Activated B cell treated with CpG ODN at 0.5 μM for 24 hours (primary cell): ENCODE results near the gene MKNK1. TPM values are rescaled to one million over a fixed set of nuclear protein-coding genes. Genes with fewer than 3 reads are reported as not detected.

Experiments used
- ATAC-seq: fragments of 200-7000 bp; cut with Tn5 transposase; one replicate; pipeline ENCODE4 v1.10.0; 2021; ENCODE audit warnings: low read depth, mild to moderate bottlenecking, moderate library complexity
- CTCF ChIA-PET: fragments of 350-600 bp; sonication (Branson Sonifier 250); formaldehyde crosslinking; loops from one replicate; lab custom pipeline; 2021; ENCODE audit warnings: antibody characterized with exemption; lab: Charles Lee
- POLR2A ChIA-PET: fragments of 350-600 bp; sonication (Branson Sonifier 250); formaldehyde crosslinking; loops from one replicate; lab custom pipeline; 2021; ENCODE audit warnings: antibody characterized with exemption; lab: Charles Lee
- DNase-seq: peaks from one replicate; pipeline ENCODE4 v3.0.0; 2022
- H3K27ac Mint-ChIP-seq: one replicate; pipeline ENCODE4 v1.8.0; 2020; ENCODE audit warnings: mixed read lengths
- H3K27me3 Mint-ChIP-seq: one replicate; pipeline ENCODE4 v1.8.0; 2021; ENCODE audit warnings: mixed read lengths
- H3K36me3 Mint-ChIP-seq: one replicate; pipeline ENCODE4 v1.8.0; 2021; ENCODE audit warnings: low read depth, mixed read lengths
- H3K4me1 Mint-ChIP-seq: one replicate; pipeline ENCODE4 v1.8.0; 2021; ENCODE audit warnings: mixed read lengths
- H3K4me3 Mint-ChIP-seq: one replicate; pipeline ENCODE4 v1.8.0; 2020; ENCODE audit warnings: mild to moderate bottlenecking, mixed read lengths
- H3K9me3 Mint-ChIP-seq: one replicate; pipeline ENCODE4 v1.8.0; 2020; ENCODE audit warnings: mixed read lengths
- CTCF ChIP-seq: fragments of 200-600 bp; IDR thresholded peaks from one replicate; pipeline ENCODE4 v1.8.0; 2022; ENCODE audit warnings: antibody characterized with exemption, mild to moderate bottlenecking
- intact Hi-C: fragments of 100-400 bp; cut with micrococcal nuclease; formaldehyde crosslinking; loops from one replicate; pipeline ENCODE4 v1.15.1; 2024
- total RNA-seq: library from RNA; stranded (reverse); gene quantifications from 2 replicates; pipeline ENCODE4 v1.2.3, GENCODE V29; 2022

The MKNK1 gene
- total RNA-seq, 1 donor from 2014 or later: 45.0 TPM

DNA sequence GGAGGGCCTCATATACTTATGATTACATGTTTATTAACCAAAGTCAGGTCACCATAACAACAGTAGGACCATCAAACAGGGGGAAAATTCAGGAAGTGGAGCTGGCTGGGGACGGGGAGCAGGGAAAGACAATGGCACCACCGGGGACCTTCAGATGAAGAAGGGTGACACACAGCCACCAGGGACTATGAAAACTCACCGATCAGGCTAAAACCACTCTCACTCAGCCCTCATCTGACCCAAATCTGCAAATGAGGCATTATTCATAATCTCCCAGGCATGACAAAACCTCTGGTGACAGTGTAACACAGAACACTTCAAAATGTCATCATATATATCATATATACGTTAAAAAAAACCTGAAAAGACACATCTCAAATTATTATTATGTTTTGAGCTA lies 11.2 kb downstream of the MKNK1 start:
- Mint-ChIP-seq H3K9me3 (no peaks in the 10 kb centered on the region), H3K27me3 (no peaks in the 10 kb centered on the region), H3K27ac (no peak overlapping the region), H3K4me3 (no peak overlapping the region), H3K36me3 (peaks cover 58% of the 10 kb centered on the region), H3K4me1 (peaks cover 21% of the 10 kb centered on the region)
- CTCF ChIA-PET: no interaction called here
- POLR2A ChIA-PET: interaction anchor here (0.5 kb wide), 1 partner anchor 218 kb away, joined by 3 read pairs; no protein-coding TSS in a partner anchor
- intact Hi-C loops: no loop called here
- TF ChIP-seq CTCF: no peak
- no peak for ATAC-seq
- DNase-seq: no peak

DNA sequence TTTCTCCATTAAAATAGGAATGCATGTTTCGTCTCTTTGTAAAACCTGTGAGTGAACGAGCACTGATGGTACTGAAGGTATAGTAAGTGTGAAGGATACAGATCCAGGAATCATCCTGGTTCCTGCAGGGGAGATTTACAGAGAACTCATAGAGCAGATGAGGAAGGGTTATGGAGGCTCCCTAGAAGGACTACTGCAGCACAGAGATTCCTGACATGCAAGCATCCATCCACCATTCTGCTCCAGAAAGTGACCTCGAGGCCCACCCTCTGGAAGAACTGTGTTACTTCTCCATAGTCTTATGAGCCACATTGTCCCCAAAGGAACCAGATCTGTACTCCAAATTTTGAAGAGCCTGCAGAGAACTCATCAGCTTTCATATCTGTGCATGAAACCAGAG lies 14.5 kb downstream of the MKNK1 start:
- ATAC-seq (no peak), DNase-seq (no peak)
- Mint-ChIP-seq H3K27ac (no peak overlapping the region), H3K4me1 (peaks cover 2% of the 10 kb centered on the region), H3K9me3 (no peaks in the 10 kb centered on the region), H3K27me3 (no peaks in the 10 kb centered on the region), H3K36me3 (peaks cover 71% of the 10 kb centered on the region), H3K4me3 (no peak overlapping the region)
- intact Hi-C loops: no loop called here
- ChIA-PET CTCF (no interaction called here), POLR2A (no interaction called here)
- TF ChIP-seq CTCF: no peak

DNA sequence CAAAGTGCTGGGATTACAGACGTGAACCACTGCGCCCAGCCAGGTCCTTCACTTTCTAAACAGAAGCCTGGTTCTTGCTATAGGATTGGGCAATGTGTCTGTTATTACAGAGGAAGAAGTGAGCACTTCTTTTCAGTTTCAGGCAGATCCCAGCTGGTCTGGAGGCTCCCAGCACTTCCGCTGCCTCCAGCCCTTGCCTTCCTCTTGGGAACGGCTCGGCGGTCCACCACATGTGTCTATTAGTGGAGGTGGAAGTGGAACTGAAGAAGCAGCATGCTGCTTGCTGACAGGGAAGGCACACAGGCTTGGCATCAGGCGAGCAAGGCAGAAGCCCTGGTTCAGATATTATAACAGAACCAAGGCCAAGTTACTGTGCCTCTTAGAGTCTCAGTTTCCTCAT lies 17.0 kb downstream of the MKNK1 start:
- ATAC-seq: no peak
- ChIA-PET POLR2A (no interaction called here), CTCF (no interaction called here)

GRCh38 chr1:46585312-46585938 lies 18.6 kb downstream of the MKNK1 start:
- Mint-ChIP-seq H3K36me3 (peaks cover 66% of the 10 kb centered on the region), H3K27ac (no peak overlapping the region), H3K4me1 (peaks cover 2% of the 10 kb centered on the region), H3K4me3 (no peak overlapping the region), H3K9me3 (no peaks in the 10 kb centered on the region), H3K27me3 (no peaks in the 10 kb centered on the region)
- CTCF ChIA-PET: no interaction called here
- ATAC-seq (no peak), DNase-seq (no peak)
- POLR2A ChIA-PET: no interaction called here
- intact Hi-C loops: no loop called here
- TF ChIP-seq CTCF: no peak

More for the DNA sequence above, 17.0 kb downstream of the MKNK1 start:
- intact Hi-C loops: no loop called here
- Mint-ChIP-seq H3K27me3 (no peaks in the 10 kb centered on the region), H3K36me3 (peaks cover 69% of the 10 kb centered on the region), H3K9me3 (no peaks in the 10 kb centered on the region), H3K4me3 (no peak overlapping the region), H3K27ac (no peak overlapping the region), H3K4me1 (peaks cover under 1% of the 10 kb centered on the region)
- DNase-seq: no peak
- TF ChIP-seq CTCF: no peak

DNA sequence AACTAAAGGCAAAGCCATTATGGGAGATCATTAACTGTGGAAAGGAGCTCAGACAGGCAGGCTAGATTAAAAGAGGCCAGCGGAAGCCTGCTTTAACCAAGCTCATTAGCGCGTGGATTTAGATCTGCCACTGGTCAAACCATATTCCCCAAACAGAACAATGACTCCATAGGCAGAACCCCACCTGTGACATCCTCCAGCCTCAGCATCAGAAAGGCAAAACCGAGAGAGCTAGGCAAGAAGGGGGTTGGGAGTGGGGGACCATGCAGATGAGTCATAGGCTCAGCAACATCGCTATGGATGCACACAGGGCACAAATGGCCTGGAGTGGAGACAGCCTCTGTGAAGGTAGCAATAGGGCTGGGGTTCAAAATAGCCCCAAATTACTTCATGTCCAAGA lies 20.6 kb downstream of the MKNK1 start:
- no peaks in the 10 kb centered on the region for H3K9me3 Mint-ChIP-seq
- intact Hi-C loops: no loop called here
- H3K4me3 Mint-ChIP-seq: no peak overlapping the region
- ChIA-PET CTCF (no interaction called here), POLR2A (no interaction called here)
- H3K4me1 Mint-ChIP-seq: peaks cover 2% of the 10 kb centered on the region
- no peak for DNase-seq
- H3K27me3 Mint-ChIP-seq: no peaks in the 10 kb centered on the region
- TF ChIP-seq CTCF: no peak
- H3K27ac Mint-ChIP-seq: no peak overlapping the region
- H3K36me3 Mint-ChIP-seq: peaks cover 65% of the 10 kb centered on the region
- no peak for ATAC-seq
